PC-9 (cell line): ENCODE results near the gene LNP1. TPM values are rescaled to one million over a fixed set of nuclear protein-coding genes. Genes with fewer than 3 reads are reported as not detected.

Source experiments
- BruUV-seq: library from RNA; stranded (reverse); fragments of 400-500 nt; replicated peaks from 2 replicates; lab custom pipeline; 2021; lab: Mats Ljungman, UMichigan
- CTCF ChIA-PET: fragments of 300-600 bp; sonication (Branson Sonifier 250); formaldehyde crosslinking; loops from one replicate; lab custom pipeline; 2022; ENCODE audit warnings: antibody characterized with exemption; lab: Charles Lee
- POLR2A ChIA-PET: fragments of 300-600 bp; sonication (Branson Sonifier 250); formaldehyde crosslinking; loops from one replicate; lab custom pipeline; 2022; ENCODE audit warnings: antibody characterized with exemption; ENCODE audit not compliant: unreplicated experiment; lab: Charles Lee
- DNase-seq, 2 experiments: peaks; one replicate each; pipeline versions ENCODE4 v3.0.0 to v3.0.0-alpha.2; 2015 to 2022; ENCODE audit warnings: mixed read lengths in 1 of 2
- H2AFZ ChIP-seq: fragments of 200-600 bp; sonication (generic); 2 replicates; pipeline ENCODE4 v1.8.1; 2017; ENCODE audit warnings: antibody characterized with exemption
- H3F3A ChIP-seq: fragments of 200-600 bp; sonication (generic); 2 replicates; pipeline ENCODE4 v1.8.1; 2017; ENCODE audit warnings: antibody characterized with exemption, mild to moderate bottlenecking, low read depth; ENCODE audit not compliant: insufficient read depth
- H3K27ac ChIP-seq: fragments of 200-600 bp; sonication (generic); 2 replicates; pipeline ENCODE4 v1.6.1; 2016; ENCODE audit warnings: mixed run types
- H3K27me3 ChIP-seq: fragments of 200-600 bp; sonication (generic); 2 replicates; pipeline ENCODE4 v1.6.1; 2016; ENCODE audit warnings: low read depth, mixed run types; ENCODE audit not compliant: insufficient read depth
- H3K36me3 ChIP-seq: fragments of 200-600 bp; sonication (generic); 2 replicates; pipeline ENCODE4 v1.6.1; 2016; ENCODE audit warnings: low read depth, mixed run types
- H3K4me1 ChIP-seq: fragments of 200-600 bp; sonication (generic); replicated peaks from 2 replicates; pipeline ENCODE4 v1.6.1; 2016; ENCODE audit warnings: mixed run types; ENCODE audit not compliant: insufficient read depth
- H3K4me2 ChIP-seq: fragments of 200-600 bp; sonication (generic); 2 replicates; pipeline ENCODE4 v1.6.1; 2017; ENCODE audit warnings: mixed run types
- H3K4me3 ChIP-seq: fragments of 200-600 bp; sonication (generic); 2 replicates; pipeline ENCODE4 v1.6.1; 2016; ENCODE audit warnings: mixed run types
- H3K79me2 ChIP-seq: fragments of 200-600 bp; sonication (generic); 2 replicates; pipeline ENCODE4 v1.6.1; 2017; ENCODE audit warnings: low read depth, mixed run types
- H3K9me2 ChIP-seq: fragments of 200-600 bp; sonication (generic); 2 replicates; pipeline ENCODE4 v1.8.1; 2017; ENCODE audit warnings: mild to moderate bottlenecking; ENCODE audit not compliant: insufficient read depth
- H3K9me3 ChIP-seq: fragments of 200-600 bp; sonication (generic); 2 replicates; pipeline ENCODE4 v1.8.1; 2016; ENCODE audit warnings: low read depth; ENCODE audit not compliant: insufficient read depth
- H4K20me1 ChIP-seq: fragments of 200-600 bp; sonication (generic); 2 replicates; pipeline ENCODE4 v1.8.1; 2017; ENCODE audit not compliant: insufficient read depth
- EZH2 ChIP-seq: fragments of 200-600 bp; sonication (generic); IDR thresholded peaks from 2 replicates; pipeline ENCODE4 v1.8.0; 2017; ENCODE audit warnings: antibody characterized with exemption, low read depth
- intact Hi-C: fragments of 100-400 bp; cut with micrococcal nuclease; formaldehyde crosslinking; loops from one replicate; pipeline ENCODE4 v1.10.0; 2022; ENCODE audit not compliant: unreplicated experiment
- total RNA-seq: library from RNA; stranded (reverse); gene quantifications from 2 replicates; pipeline ENCODE4 v1.2.3, GENCODE V29; 2021
- TF ChIP-seq, protein P1 (sequence below): fragments of 200-600 bp; sonication (generic); conservative IDR thresholded peaks from 2 replicates; pipeline ENCODE4 v1.6.1; 2017; ENCODE audit warnings: mixed run types, antibody characterized with exemption, mild to moderate bottlenecking, moderate library complexity

LNP1 gene
- total RNA-seq, 1 experiment from 2014 or later: 4.8 TPM

DNA sequence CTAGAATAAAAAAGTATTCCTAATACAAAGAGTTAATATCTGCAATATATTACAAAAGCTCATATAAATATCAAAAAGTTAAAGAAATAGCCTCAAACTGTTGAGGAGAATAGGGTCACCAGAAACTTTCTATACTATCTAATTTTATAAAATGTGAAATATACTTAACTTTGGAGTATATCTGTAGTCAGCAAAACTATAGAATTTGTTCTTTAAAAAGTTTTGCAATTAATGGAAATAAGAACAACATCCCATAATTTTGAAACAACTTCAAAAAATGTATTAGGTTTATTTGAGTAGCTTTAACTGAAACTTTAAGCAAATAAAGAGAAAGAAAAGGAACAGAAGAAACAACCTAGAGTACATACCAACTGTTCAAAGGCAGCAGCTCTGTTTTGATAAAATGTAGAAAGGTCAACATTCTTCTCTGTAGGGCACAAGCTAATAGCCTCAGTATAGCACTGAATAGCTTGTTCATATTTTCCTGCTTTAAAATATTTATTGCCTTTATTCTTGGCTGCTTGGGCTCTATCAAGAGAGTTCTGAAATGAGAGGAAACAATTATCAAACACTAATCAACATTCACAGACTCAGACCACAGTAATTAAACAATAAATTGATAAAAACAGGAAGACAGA is 14.8 kb upstream of the LNP1 start:
- DNase-seq: no peak
- H3K27me3 ChIP-seq: no peaks in the 10 kb centered on the region
- H3K4me3 ChIP-seq: no peak overlapping the region
- peaks cover 83% of the 10 kb centered on the region for H3K36me3 ChIP-seq
- ChIA-PET CTCF (interaction anchor here (0.5 kb wide), 1 partner anchor 76 kb away, joined by 4 read pairs; no protein-coding TSS in a partner anchor), POLR2A (interaction anchor here (0.6 kb wide), 2 partner anchors 328 to 831 kb away, joined by 3 to 9 read pairs; no protein-coding TSS in a partner anchor)
- no peak for TF ChIP-seq EZH2
- TF ChIP-seq, protein P1, sequence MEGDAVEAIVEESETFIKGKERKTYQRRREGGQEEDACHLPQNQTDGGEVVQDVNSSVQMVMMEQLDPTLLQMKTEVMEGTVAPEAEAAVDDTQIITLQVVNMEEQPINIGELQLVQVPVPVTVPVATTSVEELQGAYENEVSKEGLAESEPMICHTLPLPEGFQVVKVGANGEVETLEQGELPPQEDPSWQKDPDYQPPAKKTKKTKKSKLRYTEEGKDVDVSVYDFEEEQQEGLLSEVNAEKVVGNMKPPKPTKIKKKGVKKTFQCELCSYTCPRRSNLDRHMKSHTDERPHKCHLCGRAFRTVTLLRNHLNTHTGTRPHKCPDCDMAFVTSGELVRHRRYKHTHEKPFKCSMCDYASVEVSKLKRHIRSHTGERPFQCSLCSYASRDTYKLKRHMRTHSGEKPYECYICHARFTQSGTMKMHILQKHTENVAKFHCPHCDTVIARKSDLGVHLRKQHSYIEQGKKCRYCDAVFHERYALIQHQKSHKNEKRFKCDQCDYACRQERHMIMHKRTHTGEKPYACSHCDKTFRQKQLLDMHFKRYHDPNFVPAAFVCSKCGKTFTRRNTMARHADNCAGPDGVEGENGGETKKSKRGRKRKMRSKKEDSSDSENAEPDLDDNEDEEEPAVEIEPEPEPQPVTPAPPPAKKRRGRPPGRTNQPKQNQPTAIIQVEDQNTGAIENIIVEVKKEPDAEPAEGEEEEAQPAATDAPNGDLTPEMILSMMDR: no peak
- no peak overlapping the region for H3K4me2 ChIP-seq
- no TSS peak for BruUV-seq
- H3F3A ChIP-seq: no peaks in the 10 kb centered on the region
- intact Hi-C loops: no loop called here
- H3K9me2 ChIP-seq: no peaks in the 10 kb centered on the region
- no peak overlapping the region for H2AFZ ChIP-seq
- peaks cover 75% of the 10 kb centered on the region for H3K79me2 ChIP-seq
- peaks cover 4% of the 10 kb centered on the region; the same call in 1 of the 2 replicates for H3K4me1 ChIP-seq
- H3K27ac ChIP-seq: 0 out of 2 replicates have a peak overlapping the region, but pooled peaks have one; percentile 1
- H4K20me1 ChIP-seq: peaks cover 42% of the 10 kb centered on the region
- peaks cover 18% of the 10 kb centered on the region for H3K9me3 ChIP-seq

DNA sequence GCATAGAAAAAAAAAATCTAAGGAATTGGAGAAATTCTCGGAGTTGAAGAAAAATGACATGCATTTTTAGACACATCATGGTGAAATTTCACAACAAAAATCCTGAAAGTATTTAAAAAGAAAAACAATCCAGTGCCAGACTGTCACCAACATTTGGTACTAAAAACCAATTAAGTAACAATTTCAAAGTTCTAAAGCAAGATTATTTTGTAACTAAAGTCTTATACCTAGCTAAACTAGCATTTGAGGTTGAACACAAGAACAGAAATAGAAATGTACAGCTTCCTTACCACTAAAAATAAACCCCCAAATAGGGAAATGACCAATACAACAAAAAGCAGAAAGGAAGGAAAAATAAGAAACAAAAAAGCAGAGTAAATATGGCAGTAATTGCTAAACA is 12.3 kb upstream of the LNP1 start:
- no TSS peak for BruUV-seq
- Histone ChIP-seq H3K9me3 (peaks cover 18% of the 10 kb centered on the region), H3K79me2 (peaks cover 99% of the 10 kb centered on the region), H3K9me2 (no peaks in the 10 kb centered on the region), H3K36me3 (peaks cover 69% of the 10 kb centered on the region), H3K4me3 (no peak overlapping the region), H3K4me1 (peaks cover 4% of the 10 kb centered on the region; the same call in 1 of the 2 replicates), H3K4me2 (no peak overlapping the region), H3K27me3 (no peaks in the 10 kb centered on the region), H2AFZ (no peak overlapping the region), H3F3A (no peaks in the 10 kb centered on the region), H3K27ac (no peak overlapping the region), H4K20me1 (peaks cover 57% of the 10 kb centered on the region)
- DNase-seq: no peak
- CTCF ChIA-PET: no interaction called here
- no peak for TF ChIP-seq EZH2
- TF ChIP-seq, protein P1: no peak
- POLR2A ChIA-PET: interaction anchor here (0.6 to 0.7 kb wide), 2 partner anchors 55 to 100 kb away, joined by 3 to 5 read pairs; no protein-coding TSS in a partner anchor
- intact Hi-C loops: no loop called here

DNA sequence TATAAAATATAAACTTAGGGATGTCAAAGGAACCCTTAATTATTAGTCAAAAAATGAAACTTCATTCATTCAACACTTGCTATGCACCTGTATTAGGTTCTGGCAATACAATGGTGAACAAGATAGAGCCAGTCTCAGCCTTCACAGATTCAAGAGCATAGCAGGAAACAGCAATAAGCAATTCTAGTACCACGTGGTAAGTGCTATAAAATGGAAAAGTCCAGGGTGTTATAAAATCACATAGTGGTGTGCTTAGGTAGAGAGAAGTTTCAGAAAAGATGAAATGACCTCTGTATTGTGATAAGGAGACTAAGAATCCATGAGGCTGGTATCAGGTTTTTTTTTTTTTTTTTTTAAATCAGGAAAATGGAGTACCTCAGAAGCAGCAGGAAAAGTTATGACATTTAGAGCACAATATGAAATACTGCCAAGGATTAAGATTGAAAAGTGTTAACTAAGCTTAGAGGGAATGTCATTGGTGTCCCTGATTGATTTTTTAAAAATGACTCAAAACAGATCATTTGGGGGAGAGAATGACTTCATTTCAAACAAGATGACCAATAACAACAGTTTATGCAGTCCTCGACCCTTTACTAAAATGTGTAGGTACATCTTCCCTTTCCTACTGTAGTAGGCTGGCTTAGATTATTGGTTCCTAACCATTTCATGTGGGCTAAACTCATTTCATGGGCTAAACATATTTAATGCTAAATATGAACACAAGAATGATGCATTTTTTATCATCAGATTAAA is 5.5 kb upstream of the LNP1 start:
- POLR2A ChIA-PET: no interaction called here
- Histone ChIP-seq H2AFZ (no peak overlapping the region), H3K79me2 (peaks cover 100% of the 10 kb centered on the region), H3K4me2 (no peak overlapping the region), H3K27me3 (no peaks in the 10 kb centered on the region), H3K36me3 (peaks cover 26% of the 10 kb centered on the region), H3K9me3 (no peaks in the 10 kb centered on the region), H3K27ac (no peak overlapping the region), H3F3A (peaks cover 3% of the 10 kb centered on the region; the same call in 1 of the 2 replicates), H4K20me1 (peaks cover 75% of the 10 kb centered on the region), H3K4me3 (no peak overlapping the region), H3K4me1 (peaks cover 16% of the 10 kb centered on the region), H3K9me2 (no peaks in the 10 kb centered on the region)
- BruUV-seq: no TSS peak
- no peak for TF ChIP-seq EZH2
- TF ChIP-seq, protein P1: no peak
- CTCF ChIA-PET: interaction anchor here (0.6 kb wide), 1 partner anchor 366 kb away, joined by 3 read pairs; no protein-coding TSS in a partner anchor
- intact Hi-C loops: no loop called here
- no peak for DNase-seq
